ENCODE data around the gene ZC2HC1B.

Gene ZC2HC1B

GRCh38 chr6:143936778-143937667 lies 72.7 kb downstream of the ZC2HC1B start:
- DNase-seq (ENCODE audit: low spot score) = no peak
- TF ChIP-seq CTCF (IDR thresholded peaks at IDR 0.05) = no peak
- Histone ChIP-seq H3K27ac (no peak overlapping the region), H3K4me3 (no peak overlapping the region)

GRCh38 chr6:143937668-143937970 lies 73.3 kb downstream of the ZC2HC1B start:
- DNase-seq (ENCODE audit: low spot score) = no peak
- no peak overlapping the region for H3K4me3 ChIP-seq
- TF ChIP-seq CTCF (IDR thresholded peaks at IDR 0.05) = no peak

GRCh38 chr6:143939364-143939763 lies 75.1 kb downstream of the ZC2HC1B start:
- TF ChIP-seq CTCF (IDR thresholded peaks at IDR 0.05) = no peak
- no peak for DNase-seq (ENCODE audit: low spot score)
- Histone ChIP-seq H3K4me3 (no peak overlapping the region), H3K27ac (no peak overlapping the region)

More at GRCh38 chr6:143937668-143937970, 73.3 kb downstream of the ZC2HC1B start:
- H3K27ac ChIP-seq = no peak overlapping the region

- no peak for DNase-seq (ENCODE audit: low spot score)
- peak; percentile 35 for TF ChIP-seq CTCF (IDR thresholded peaks at IDR 0.05)
- Histone ChIP-seq H3K4me3 (no peak overlapping the region), H3K27ac (no peak overlapping the region)
Observed at GRCh38 chr6:143940011-143940597, 75.8 kb downstream of the ZC2HC1B start.

GRCh38 chr6:143941852-143942627 lies 77.8 kb downstream of the ZC2HC1B start:
- no peak for DNase-seq (ENCODE audit: low spot score)
- Histone ChIP-seq H3K4me3 (no peak overlapping the region), H3K27ac (no peak overlapping the region)
- TF ChIP-seq CTCF (IDR thresholded peaks at IDR 0.05) = peak; percentile 20

GRCh38 chr6:143948208-143948607 lies 83.9 kb downstream of the ZC2HC1B start:
- H3K27ac ChIP-seq = no peak overlapping the region
- no peak for TF ChIP-seq CTCF (IDR thresholded peaks at IDR 0.05)
- no peak for DNase-seq (ENCODE audit: low spot score)
- no peak overlapping the region for H3K4me3 ChIP-seq
